DMS 273 treated with DMSO at 0.1 percent for 48 hours (cell line): ENCODE data around the gene TBCA.
"Not testable (repeated sequence)": the region's sequence is repeated elsewhere in the genome, so short reads cannot be mapped to it uniquely, and the experiment has no call there.

ENCODE experiments used
- DNase-seq: peaks from one replicate; lab custom pipeline; 2025; lab: John Stamatoyannopoulos, UW

Gene TBCA

GRCh38 chr5:77772729-77773128 lies 3.4 kb downstream of the TBCA start:
- DNase-seq = no peak

GRCh38 chr5:77771452-77771851 lies 4.7 kb downstream of the TBCA start:
- DNase-seq = no peak

GRCh38 chr5:77770293-77771005 lies 5.7 kb downstream of the TBCA start:
- DNase-seq = no peak

GRCh38 chr5:77768978-77769377 lies 7.2 kb downstream of the TBCA start:
- no peak for DNase-seq

- no peak for DNase-seq
Observed at GRCh38 chr5:77767301-77767700, 8.8 kb downstream of the TBCA start.

GRCh38 chr5:77761606-77762005 lies 14.5 kb downstream of the TBCA start:
- peak; percentile 25 for DNase-seq

- DNase-seq = no peak
Observed at GRCh38 chr5:77758141-77758938, 17.8 kb downstream of the TBCA start.

- no peak for DNase-seq
Observed at GRCh38 chr5:77751328-77752023, 24.7 kb downstream of the TBCA start.

GRCh38 chr5:77750928-77751327 lies 25.2 kb downstream of the TBCA start:
- not testable (repeated sequence) for DNase-seq

GRCh38 chr5:77748160-77748559 lies 28.0 kb downstream of the TBCA start:
- DNase-seq = no peak

- DNase-seq = no peak
Observed at GRCh38 chr5:77744116-77744515, 32.0 kb downstream of the TBCA start.

GRCh38 chr5:77743181-77743580 lies 33.0 kb downstream of the TBCA start:
- DNase-seq = no peak

- DNase-seq = no peak
Observed at GRCh38 chr5:77741608-77742007, 34.5 kb downstream of the TBCA start.

GRCh38 chr5:77734885-77735284 lies 41.3 kb downstream of the TBCA start:
- DNase-seq = no peak

GRCh38 chr5:77733130-77733529 lies 43.0 kb downstream of the TBCA start:
- no peak for DNase-seq

GRCh38 chr5:77727190-77727589 lies 48.9 kb downstream of the TBCA start:
- DNase-seq = no peak

GRCh38 chr5:77725616-77726015 lies 50.5 kb downstream of the TBCA start:
- no peak for DNase-seq

- DNase-seq = no peak
Observed at GRCh38 chr5:77724934-77725333, 51.2 kb downstream of the TBCA start.

GRCh38 chr5:77719666-77720363 lies 56.3 kb downstream of the TBCA start:
- DNase-seq = no peak

- no peak for DNase-seq
Observed at GRCh38 chr5:77718934-77719610, 57.1 kb downstream of the TBCA start.

GRCh38 chr5:77709993-77710685 lies 66.0 kb downstream of the TBCA start:
- DNase-seq = no peak
